Adrenal gland (tissue), 5 donors: Measurements from ENCODE around the gene PTBP3.

Experiments
- CTCF ChIP-seq, 6 experiments: fragments of 450-650 bp in 4 of 6; fragments of 200-600 bp in 2 of 6; sonication (generic) in 1 of 6; IDR thresholded peaks; 1 replicate in 5 of 6; 2 replicates in 1 of 6; pipeline versions ENCODE4 v1.5.1 to v1.8.0; 2016 to 2021; ENCODE audit warnings: antibody characterized with exemption in 6 of 6, mild to moderate bottlenecking in 2 of 6, moderate library complexity in 1 of 6
- POLR2A ChIP-seq, 2 donors: fragments of 450-650 bp; IDR thresholded peaks; one replicate each; pipeline ENCODE4 v1.6.1; 2017; ENCODE audit warnings: antibody characterized with exemption in 2 of 2, mild to moderate bottlenecking in 2 of 2, moderate library complexity in 1 of 2
- donor health status: DM: no; HTN: no; CAD: no.

- TF ChIP-seq CTCF (IDR thresholded peaks at IDR 0.05) (no peak), POLR2A (IDR thresholded peaks at IDR 0.05) (no peak)
Measured at GRCh38 chr9:112375361-112375760, 41.9 kb upstream of the PTBP3 start.
